ENCODE results near the gene ACSS2.

GRCh38 chr20:34955231-34956040 is 79.0 kb downstream of the ACSS2 start, which contains the start of the genes GSS and MYH7B:
- TF ChIP-seq POLR2A (IDR thresholded peaks at IDR 0.05; ENCODE audit: low read length) (peak; percentile 92), GATA1 (IDR thresholded peaks at IDR 0.05; ENCODE audit: low read depth, low read length) (no peak)

All from erythroblast (primary cell).